KOPT-K1 (cell line): Measurements from ENCODE around the gene ALMS1.
A peak's percentile ranks its signal among the peaks of the same experiment; 100 is the strongest.
"Not testable (repeated sequence)": the region's sequence is repeated elsewhere in the genome, so short reads cannot be mapped to it uniquely, and the experiment has no call there.

Experiments used
- H3K27ac ChIP-seq: fragments of 200-600 bp; sonication (generic); 2 replicates; pipeline ENCODE4 v1.5.1; 2016; ENCODE audit warnings: antibody characterized with exemption, mild to moderate bottlenecking, low read depth, low read length; ENCODE audit not compliant: poor library complexity, severe bottlenecking
- H3K36me3 ChIP-seq: fragments of 200-600 bp; sonication (generic); 2 replicates; pipeline ENCODE4 v1.5.1; 2017; ENCODE audit warnings: antibody characterized with exemption, mild to moderate bottlenecking, low read length, moderate library complexity; ENCODE audit not compliant: insufficient read depth
- H3K9me3 ChIP-seq: fragments of 200-600 bp; sonication (generic); 2 replicates; pipeline ENCODE4 v1.5.1; 2017; ENCODE audit warnings: antibody characterized with exemption, low read length, mild to moderate bottlenecking; ENCODE audit not compliant: insufficient read depth, poor library complexity, severe bottlenecking

The ALMS1 gene, protein sequence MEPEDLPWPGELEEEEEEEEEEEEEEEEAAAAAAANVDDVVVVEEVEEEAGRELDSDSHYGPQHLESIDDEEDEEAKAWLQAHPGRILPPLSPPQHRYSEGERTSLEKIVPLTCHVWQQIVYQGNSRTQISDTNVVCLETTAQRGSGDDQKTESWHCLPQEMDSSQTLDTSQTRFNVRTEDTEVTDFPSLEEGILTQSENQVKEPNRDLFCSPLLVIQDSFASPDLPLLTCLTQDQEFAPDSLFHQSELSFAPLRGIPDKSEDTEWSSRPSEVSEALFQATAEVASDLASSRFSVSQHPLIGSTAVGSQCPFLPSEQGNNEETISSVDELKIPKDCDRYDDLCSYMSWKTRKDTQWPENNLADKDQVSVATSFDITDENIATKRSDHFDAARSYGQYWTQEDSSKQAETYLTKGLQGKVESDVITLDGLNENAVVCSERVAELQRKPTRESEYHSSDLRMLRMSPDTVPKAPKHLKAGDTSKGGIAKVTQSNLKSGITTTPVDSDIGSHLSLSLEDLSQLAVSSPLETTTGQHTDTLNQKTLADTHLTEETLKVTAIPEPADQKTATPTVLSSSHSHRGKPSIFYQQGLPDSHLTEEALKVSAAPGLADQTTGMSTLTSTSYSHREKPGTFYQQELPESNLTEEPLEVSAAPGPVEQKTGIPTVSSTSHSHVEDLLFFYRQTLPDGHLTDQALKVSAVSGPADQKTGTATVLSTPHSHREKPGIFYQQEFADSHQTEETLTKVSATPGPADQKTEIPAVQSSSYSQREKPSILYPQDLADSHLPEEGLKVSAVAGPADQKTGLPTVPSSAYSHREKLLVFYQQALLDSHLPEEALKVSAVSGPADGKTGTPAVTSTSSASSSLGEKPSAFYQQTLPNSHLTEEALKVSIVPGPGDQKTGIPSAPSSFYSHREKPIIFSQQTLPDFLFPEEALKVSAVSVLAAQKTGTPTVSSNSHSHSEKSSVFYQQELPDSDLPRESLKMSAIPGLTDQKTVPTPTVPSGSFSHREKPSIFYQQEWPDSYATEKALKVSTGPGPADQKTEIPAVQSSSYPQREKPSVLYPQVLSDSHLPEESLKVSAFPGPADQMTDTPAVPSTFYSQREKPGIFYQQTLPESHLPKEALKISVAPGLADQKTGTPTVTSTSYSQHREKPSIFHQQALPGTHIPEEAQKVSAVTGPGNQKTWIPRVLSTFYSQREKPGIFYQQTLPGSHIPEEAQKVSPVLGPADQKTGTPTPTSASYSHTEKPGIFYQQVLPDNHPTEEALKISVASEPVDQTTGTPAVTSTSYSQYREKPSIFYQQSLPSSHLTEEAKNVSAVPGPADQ (N-terminal part only)

GRCh38 chr2:73385504-73386341 is at the start of gene ALMS1:
Gene ALMS1, plus strand, starts transcription at chr2:73385836. Its CDS starts 33 bp downstream, at chr2:73385869.
- no peaks in the 10 kb centered on the region for H3K36me3 ChIP-seq
- H3K27ac ChIP-seq = peak within 1 kb of the TSS; percentile 83
- H3K9me3 ChIP-seq = no peaks in the 10 kb centered on the region

- Histone ChIP-seq H3K9me3 (peaks cover 10% of the 10 kb centered on the region), H3K27ac (no peak overlapping the region), H3K36me3 (no peaks in the 10 kb centered on the region)
These were observed 47.8 kb upstream of the ALMS1 start for GRCh38 chr2:73337828-73338227.

DNA sequence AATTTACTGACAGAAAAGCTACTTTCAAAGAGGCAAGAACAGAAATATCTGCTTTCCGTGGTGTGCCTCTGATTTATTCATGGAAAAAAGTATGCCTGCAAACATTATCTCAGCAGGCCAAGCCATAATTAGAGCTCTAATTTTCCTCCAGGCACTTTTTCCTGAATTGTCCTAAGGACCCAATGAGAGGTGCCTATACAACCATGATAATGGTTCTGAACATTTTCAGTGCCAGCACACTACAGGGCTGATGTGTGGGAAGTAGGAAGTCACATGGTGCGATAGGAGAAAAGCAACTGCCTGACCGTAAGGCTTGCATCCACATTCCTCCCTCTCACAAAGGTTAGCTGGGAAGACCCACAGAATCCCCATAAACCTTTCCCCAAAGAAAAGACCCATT is 46.4 kb upstream of the ALMS1 start:
- H3K27ac ChIP-seq = no peak overlapping the region
- H3K36me3 ChIP-seq = no peaks in the 10 kb centered on the region
- peaks cover 10% of the 10 kb centered on the region for H3K9me3 ChIP-seq

- Histone ChIP-seq H3K36me3 (no peaks in the 10 kb centered on the region), H3K27ac (no peak overlapping the region), H3K9me3 (no peaks in the 10 kb centered on the region)
These were observed 44.6 kb upstream of the ALMS1 start for GRCh38 chr2:73341039-73341438.

GRCh38 chr2:73343992-73344391 is 41.6 kb upstream of the ALMS1 start:
- Histone ChIP-seq H3K36me3 (no peaks in the 10 kb centered on the region), H3K9me3 (no peaks in the 10 kb centered on the region), H3K27ac (no peak overlapping the region)

DNA sequence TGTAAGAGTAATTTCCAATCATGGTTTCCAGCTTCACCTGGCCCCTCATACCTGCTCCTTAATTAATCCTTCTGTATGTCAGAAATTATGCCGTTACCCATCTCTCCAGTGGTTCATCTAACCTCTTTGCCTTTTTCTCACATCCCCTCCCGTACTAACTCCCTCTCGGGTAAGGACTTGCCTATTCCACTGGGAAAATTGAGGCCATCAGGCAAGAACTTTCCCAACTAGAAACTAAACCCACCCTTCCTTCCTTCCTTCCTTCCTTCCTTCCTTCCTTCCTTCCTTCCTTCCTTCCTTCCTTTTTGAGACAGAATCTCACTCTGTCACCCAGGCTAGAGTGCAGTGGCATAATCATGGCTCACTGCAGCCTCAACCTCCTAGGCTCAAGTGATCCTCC is 40.9 kb upstream of the ALMS1 start:
- H3K27ac ChIP-seq, H3K36me3 ChIP-seq, H3K9me3 ChIP-seq: not testable (repeated sequence)

GRCh38 chr2:73350035-73350691 is 35.5 kb upstream of the ALMS1 start:
- Histone ChIP-seq H3K36me3 (no peaks in the 10 kb centered on the region), H3K27ac (no peak overlapping the region), H3K9me3 (no peaks in the 10 kb centered on the region)

GRCh38 chr2:73356097-73356496 is 29.5 kb upstream of the ALMS1 start:
- H3K9me3 ChIP-seq = no peaks in the 10 kb centered on the region
- no peak overlapping the region for H3K27ac ChIP-seq
- H3K36me3 ChIP-seq = no peaks in the 10 kb centered on the region

DNA sequence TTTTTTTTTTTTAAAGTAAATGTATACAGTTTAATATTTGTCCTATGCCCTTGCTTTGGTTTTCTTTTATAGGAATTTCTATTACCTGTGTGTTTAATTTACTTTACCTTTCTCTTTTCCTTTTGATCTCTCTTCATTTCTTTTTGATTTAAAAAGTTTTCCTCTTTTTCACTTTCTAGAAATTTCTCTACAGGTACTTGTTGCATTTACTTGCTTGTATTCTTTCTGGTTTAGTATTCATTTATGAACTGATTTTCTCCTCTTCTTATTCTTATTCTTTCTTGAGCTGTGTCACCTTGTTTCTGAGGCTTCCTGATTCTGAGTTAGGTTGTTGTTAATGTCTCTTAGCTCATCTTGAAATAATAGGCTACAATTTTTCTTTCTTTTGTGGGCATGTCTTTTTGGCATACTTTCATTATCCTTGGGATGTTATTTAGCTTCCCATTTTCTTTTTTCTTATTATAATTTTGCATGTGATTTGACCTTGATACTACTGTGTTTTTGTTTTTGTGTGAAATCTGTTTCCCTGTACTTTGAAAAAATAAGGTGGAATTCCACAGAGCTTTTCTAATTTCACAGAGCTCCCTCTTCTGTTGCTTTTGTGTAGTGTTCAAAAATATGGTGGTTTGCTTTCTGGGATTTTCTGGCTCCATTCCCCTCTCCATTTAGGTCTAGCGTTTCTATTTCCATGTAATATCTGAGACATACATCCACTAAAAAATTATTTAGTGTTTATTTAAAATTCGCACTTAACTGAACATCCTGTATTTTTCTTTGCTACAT is 25.5 kb upstream of the ALMS1 start:
- Histone ChIP-seq H3K36me3 (no peaks in the 10 kb centered on the region), H3K27ac (no peak overlapping the region), H3K9me3 (no peaks in the 10 kb centered on the region)

- Histone ChIP-seq H3K36me3 (no peaks in the 10 kb centered on the region), H3K27ac (no peak overlapping the region), H3K9me3 (no peaks in the 10 kb centered on the region)
These were observed 19.6 kb upstream of the ALMS1 start for GRCh38 chr2:73366060-73366459.

GRCh38 chr2:73368781-73369180 is 16.9 kb upstream of the ALMS1 start:
- no peaks in the 10 kb centered on the region for H3K36me3 ChIP-seq
- H3K27ac ChIP-seq = no peak overlapping the region
- no peaks in the 10 kb centered on the region for H3K9me3 ChIP-seq

DNA sequence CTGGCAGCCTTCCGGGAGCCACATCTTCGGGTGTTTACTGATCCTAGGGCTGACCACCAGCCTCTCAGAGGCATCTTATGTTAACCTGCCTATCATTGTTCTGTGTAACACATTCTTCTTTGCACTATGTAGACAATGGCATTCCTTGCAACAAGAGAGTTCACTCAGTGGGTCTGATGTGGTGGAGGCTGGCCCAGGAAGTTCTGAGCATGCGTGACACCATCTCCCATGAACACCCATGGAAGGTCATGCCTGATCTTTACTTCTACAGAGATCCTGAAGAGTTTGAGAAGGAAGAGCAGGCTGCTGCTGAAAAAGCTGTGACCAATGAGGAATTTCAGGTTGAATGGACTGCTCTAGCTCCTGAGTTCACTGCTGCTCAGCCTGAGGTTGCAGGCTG is 15.3 kb upstream of the ALMS1 start:
- Histone ChIP-seq H3K9me3 (no peaks in the 10 kb centered on the region), H3K36me3 (no peaks in the 10 kb centered on the region), H3K27ac (no peak overlapping the region)

DNA sequence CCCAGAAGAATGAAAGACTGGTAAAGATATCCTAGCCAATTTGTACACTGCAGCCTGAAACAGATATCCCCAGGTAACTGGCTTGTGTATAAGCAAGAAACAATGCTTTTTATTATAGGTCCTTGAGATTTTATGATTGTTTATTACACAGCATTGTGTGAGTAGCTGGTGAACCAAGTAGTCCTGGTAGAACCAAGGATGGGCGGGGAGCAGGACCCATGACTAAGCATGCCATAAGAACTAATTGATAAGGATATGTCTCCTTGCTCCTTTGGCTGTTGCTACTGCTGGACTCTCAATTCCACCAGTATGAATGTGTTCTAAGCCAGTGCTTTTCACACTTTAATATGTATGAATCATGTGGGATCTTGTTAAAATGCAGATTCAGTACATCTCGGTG is 12.3 kb upstream of the ALMS1 start:
- Histone ChIP-seq H3K9me3 (no peaks in the 10 kb centered on the region), H3K36me3 (no peaks in the 10 kb centered on the region), H3K27ac (no peak overlapping the region)
